Activated naive CD4-positive, alpha-beta T cell treated with anti-CD3 and anti-CD28 coated beads, Interleukin-2, amount 10 ng/mL, durations not matched to agents 7 days and 5 days (primary cell): ENCODE results near the gene MYOZ1.
A peak's percentile ranks its signal among the peaks of the same experiment; 100 is the strongest.
"Not testable (repeated sequence)": the region's sequence is repeated elsewhere in the genome, so short reads cannot be mapped to it uniquely, and the experiment has no call there.

Experiments
- CTCF ChIA-PET: fragments of 350-600 bp; sonication (Branson Sonifier 250); formaldehyde crosslinking; loops from one replicate; lab custom pipeline; 2021; ENCODE audit warnings: antibody characterized with exemption; lab: Charles Lee
- DNase-seq: peaks from one replicate; pipeline ENCODE4 v3.0.0-alpha.2; 2020
- H3K27ac Mint-ChIP-seq: one replicate; pipeline ENCODE4 v1.8.0; 2021; ENCODE audit warnings: mild to moderate bottlenecking, moderate library complexity, mixed read lengths
- H3K27me3 Mint-ChIP-seq: one replicate; pipeline ENCODE4 v1.8.0; 2021; ENCODE audit warnings: mild to moderate bottlenecking, mixed read lengths
- H3K36me3 Mint-ChIP-seq: one replicate; pipeline ENCODE4 v1.8.0; 2021; ENCODE audit warnings: mixed read lengths
- H3K4me1 Mint-ChIP-seq: one replicate; pipeline ENCODE4 v1.8.0; 2021; ENCODE audit warnings: mixed read lengths
- H3K4me3 Mint-ChIP-seq: one replicate; pipeline ENCODE4 v1.8.0; 2021; ENCODE audit warnings: mild to moderate bottlenecking, moderate library complexity, mixed read lengths
- H3K9me3 Mint-ChIP-seq: one replicate; pipeline ENCODE4 v1.8.0; 2021; ENCODE audit warnings: mixed read lengths

Gene MYOZ1

DNA sequence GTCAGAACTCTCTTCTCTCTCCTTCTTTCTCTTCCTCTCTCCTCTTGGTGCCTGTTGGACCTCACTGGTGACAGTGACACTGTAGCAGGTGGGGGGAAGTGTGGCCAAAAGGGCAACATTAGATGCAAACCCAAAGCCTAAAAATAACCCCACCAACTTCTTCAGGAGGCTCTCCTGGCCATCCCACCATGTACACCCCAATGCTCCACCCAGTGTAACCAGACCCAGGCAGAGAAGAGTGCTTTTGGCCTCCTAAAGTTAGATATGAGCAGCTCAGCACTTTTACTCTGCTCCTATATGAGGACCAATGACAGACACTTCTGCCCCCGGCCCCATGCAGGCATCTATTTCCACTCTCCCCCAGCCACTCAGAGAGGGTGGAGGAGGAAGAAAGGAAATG, 5.5 kb downstream of the MYOZ1 start:
- peaks cover 33% of the 10 kb centered on the region for H3K27me3 Mint-ChIP-seq
- no peak overlapping the region for H3K4me3 Mint-ChIP-seq
- no peak for DNase-seq

GRCh38 chr10:73634421-73634820, 6.9 kb downstream of the MYOZ1 start:
- no peaks in the 10 kb centered on the region for H3K4me1 Mint-ChIP-seq
- peaks cover 22% of the 10 kb centered on the region for H3K27me3 Mint-ChIP-seq
- H3K36me3 Mint-ChIP-seq = no peaks in the 10 kb centered on the region
- CTCF ChIA-PET = interaction anchor here (1.0 kb wide), 1 partner anchor 9 kb away, joined by 4 read pairs; no protein-coding TSS in a partner anchor
- H3K27ac Mint-ChIP-seq = peak overlapping the region; percentile 22
- H3K9me3 Mint-ChIP-seq = no peaks in the 10 kb centered on the region
- DNase-seq = no peak
- no peak overlapping the region for H3K4me3 Mint-ChIP-seq

More for the DNA sequence above, 5.5 kb downstream of the MYOZ1 start:
- CTCF ChIA-PET = no interaction called here
- Mint-ChIP-seq H3K27ac (no peak overlapping the region), H3K36me3 (no peaks in the 10 kb centered on the region), H3K4me1 (no peaks in the 10 kb centered on the region), H3K9me3 (no peaks in the 10 kb centered on the region)

DNA sequence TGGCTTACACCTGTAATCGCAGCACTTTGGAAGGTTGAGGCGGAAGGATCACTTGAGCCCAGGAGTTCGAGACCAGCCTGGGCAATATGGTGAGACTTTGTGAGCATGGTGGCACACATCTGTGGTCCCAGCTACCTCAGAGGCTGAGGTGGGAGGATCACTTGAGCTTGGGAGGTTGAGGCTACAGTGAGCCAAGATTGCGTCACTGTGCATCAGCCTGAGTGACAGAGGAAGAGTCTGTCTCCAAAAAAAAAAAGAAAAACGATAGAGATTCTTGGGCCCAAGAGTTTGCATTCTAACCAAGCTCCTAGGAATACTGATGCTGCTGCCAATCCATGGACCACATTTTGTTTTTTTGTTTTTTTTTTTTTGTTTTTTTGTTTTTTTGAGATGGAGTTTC, 12.1 kb downstream of the MYOZ1 start:
- Mint-ChIP-seq H3K36me3 (peaks cover 3% of the 10 kb centered on the region), H3K27me3 (peaks cover 11% of the 10 kb centered on the region), H3K4me1 (peaks cover 18% of the 10 kb centered on the region), H3K4me3 (no peak overlapping the region), H3K9me3 (no peaks in the 10 kb centered on the region), H3K27ac (no peak overlapping the region)
- DNase-seq = no peak
- CTCF ChIA-PET = interaction anchor here (0.5 to 4.2 kb wide), 3 partner anchors 15 to 100 kb away, joined by 4 to 20 read pairs (median 5); no protein-coding TSS in a partner anchor

- H3K36me3 Mint-ChIP-seq = peaks cover 3% of the 10 kb centered on the region
- no peak for DNase-seq
- H3K4me3 Mint-ChIP-seq = no peak overlapping the region
- H3K27ac Mint-ChIP-seq = no peak overlapping the region
- H3K9me3 Mint-ChIP-seq = no peaks in the 10 kb centered on the region
- CTCF ChIA-PET = interaction anchor here (1.0 to 1.5 kb wide), 2 partner anchors 16 to 99 kb away, joined by 3 to 5 read pairs; no protein-coding TSS in a partner anchor
- H3K4me1 Mint-ChIP-seq = peaks cover 18% of the 10 kb centered on the region
- peaks cover 10% of the 10 kb centered on the region for H3K27me3 Mint-ChIP-seq
Measured at GRCh38 chr10:73628405-73628804, 12.9 kb downstream of the MYOZ1 start.

GRCh38 chr10:73627300-73627699, 14.0 kb downstream of the MYOZ1 start:
- no peak for DNase-seq
- Mint-ChIP-seq H3K4me3 (peak overlapping the region; percentile 87), H3K36me3 (peaks cover 3% of the 10 kb centered on the region), H3K27ac (no peak overlapping the region), H3K27me3 (peaks cover 5% of the 10 kb centered on the region), H3K4me1 (peaks cover 18% of the 10 kb centered on the region), H3K9me3 (no peaks in the 10 kb centered on the region)
- CTCF ChIA-PET = interaction anchor here (0.9 to 1.0 kb wide), 2 partner anchors 16 to 363 kb away, joined by 8 read pairs; no protein-coding TSS in a partner anchor

DNA sequence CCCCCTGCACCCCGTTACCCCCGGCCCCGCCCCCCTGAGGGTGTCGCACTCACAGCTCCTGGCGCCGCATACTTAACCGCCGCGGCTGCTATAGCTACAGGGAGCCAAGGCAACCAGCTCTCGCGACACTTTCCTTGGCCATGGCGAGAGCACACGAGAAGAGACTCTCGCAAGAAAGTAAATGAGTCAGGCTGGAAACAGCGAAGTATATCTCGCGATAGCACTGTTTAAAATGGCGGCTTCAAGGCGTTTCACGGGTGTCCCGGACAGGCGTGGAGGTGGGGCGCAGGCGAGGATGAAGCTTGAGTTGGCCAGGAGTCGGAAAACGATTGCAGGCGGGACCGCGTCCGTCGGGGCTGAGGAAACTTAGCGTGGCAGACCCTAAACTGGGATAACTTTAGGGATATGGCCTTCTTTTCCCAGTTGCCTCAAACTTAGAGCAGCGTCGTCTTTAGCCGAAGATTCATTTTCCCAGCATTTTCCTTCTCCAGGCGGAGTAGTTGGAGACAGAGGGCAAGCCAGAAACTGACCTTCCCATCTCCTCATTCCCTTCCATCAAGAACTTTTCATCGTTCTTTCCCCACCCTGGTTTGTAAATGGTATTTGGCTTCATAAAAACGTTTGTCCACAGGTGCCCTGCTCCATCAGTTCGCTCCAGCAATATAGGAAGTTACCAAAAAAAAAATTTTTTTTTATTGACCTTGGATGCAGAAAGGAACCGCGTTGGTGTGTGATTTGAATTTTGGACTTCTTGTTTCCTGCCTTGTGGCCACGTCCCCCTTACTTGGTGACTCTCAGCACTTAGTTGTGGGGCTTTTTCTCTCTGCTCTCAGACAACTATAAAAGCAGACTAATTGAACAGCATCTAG, 15.2 kb downstream of the MYOZ1 start:
- H3K4me1 Mint-ChIP-seq = peaks cover 18% of the 10 kb centered on the region
- H3K27me3 Mint-ChIP-seq = peaks cover 5% of the 10 kb centered on the region
- peaks cover 3% of the 10 kb centered on the region for H3K36me3 Mint-ChIP-seq
- peak overlapping the region; percentile 87 for H3K4me3 Mint-ChIP-seq
- DNase-seq = peak; percentile 97
- peak overlapping the region; percentile 90 for H3K27ac Mint-ChIP-seq
- CTCF ChIA-PET = interaction anchor here (1.0 kb wide), 2 partner anchors 96 to 362 kb away, joined by 5 to 8 read pairs; no protein-coding TSS in a partner anchor
- no peaks in the 10 kb centered on the region for H3K9me3 Mint-ChIP-seq

- peak overlapping the region; percentile 87 for H3K4me3 Mint-ChIP-seq
- DNase-seq = no peak
- H3K9me3 Mint-ChIP-seq = no peaks in the 10 kb centered on the region
- H3K27ac Mint-ChIP-seq = peak overlapping the region; percentile 42
- peaks cover 5% of the 10 kb centered on the region for H3K27me3 Mint-ChIP-seq
- CTCF ChIA-PET = interaction anchor here (1.0 kb wide), 2 partner anchors 18 to 96 kb away, joined by 5 read pairs; no protein-coding TSS in a partner anchor
- H3K36me3 Mint-ChIP-seq = peaks cover 3% of the 10 kb centered on the region
- peaks cover 18% of the 10 kb centered on the region for H3K4me1 Mint-ChIP-seq
Measured at GRCh38 chr10:73625004-73625883, 16.0 kb downstream of the MYOZ1 start.

- no peaks in the 10 kb centered on the region for H3K9me3 Mint-ChIP-seq
- peaks cover 3% of the 10 kb centered on the region for H3K36me3 Mint-ChIP-seq
- no peak overlapping the region for H3K27ac Mint-ChIP-seq
- H3K27me3 Mint-ChIP-seq = peaks cover 5% of the 10 kb centered on the region
- DNase-seq = no peak
- CTCF ChIA-PET = interaction anchor here (0.7 kb wide), 1 partner anchor 20 kb away, joined by 3 read pairs; no protein-coding TSS in a partner anchor
- peaks cover 18% of the 10 kb centered on the region for H3K4me1 Mint-ChIP-seq
- H3K4me3 Mint-ChIP-seq = no peak overlapping the region
Measured at GRCh38 chr10:73623056-73623455, 18.2 kb downstream of the MYOZ1 start.

GRCh38 chr10:73620974-73621373, 20.3 kb downstream of the MYOZ1 start:
- H3K27me3 Mint-ChIP-seq, CTCF ChIA-PET, H3K27ac Mint-ChIP-seq, H3K36me3 Mint-ChIP-seq, H3K4me3 Mint-ChIP-seq, DNase-seq, H3K9me3 Mint-ChIP-seq: not testable (repeated sequence)
- H3K4me1 Mint-ChIP-seq = peaks cover 11% of the 10 kb centered on the region

- not testable (repeated sequence) for H3K36me3 Mint-ChIP-seq, H3K27me3 Mint-ChIP-seq, H3K4me1 Mint-ChIP-seq, H3K4me3 Mint-ChIP-seq, H3K27ac Mint-ChIP-seq, H3K9me3 Mint-ChIP-seq, DNase-seq
- CTCF ChIA-PET = interaction anchor here (0.9 kb wide), 1 partner anchor 27 kb away, joined by 3 read pairs; no protein-coding TSS in a partner anchor
Measured at GRCh38 chr10:73617143-73617542, 24.1 kb downstream of the MYOZ1 start.

DNA sequence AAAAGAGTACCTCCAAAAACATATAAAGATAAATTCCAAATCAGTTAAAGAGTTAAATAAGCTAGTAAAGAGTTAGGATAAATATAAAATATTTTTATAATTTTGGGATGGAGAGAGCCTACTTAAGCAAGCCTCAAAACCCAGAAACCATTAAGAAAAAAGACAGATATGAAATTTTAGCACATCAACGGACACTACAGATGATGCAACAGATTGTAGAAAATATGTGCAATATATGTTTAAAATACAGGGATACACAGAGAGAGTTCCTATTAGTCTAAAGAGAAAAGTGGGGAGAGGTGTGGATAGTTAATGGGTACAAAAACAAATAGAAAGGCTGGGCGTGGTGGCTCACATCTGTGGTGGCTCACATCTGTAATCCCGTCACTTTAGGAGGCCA, 26.6 kb downstream of the MYOZ1 start:
- DNase-seq = no peak
- Mint-ChIP-seq H3K36me3 (no peaks in the 10 kb centered on the region), H3K4me1 (no peaks in the 10 kb centered on the region), H3K9me3 (no peaks in the 10 kb centered on the region), H3K4me3 (no peak overlapping the region), H3K27ac (no peak overlapping the region), H3K27me3 (no peaks in the 10 kb centered on the region)
- CTCF ChIA-PET = no interaction called here

GRCh38 chr10:73609116-73609515, 32.2 kb downstream of the MYOZ1 start:
- Mint-ChIP-seq H3K27me3 (no peaks in the 10 kb centered on the region), H3K4me3 (no peak overlapping the region), H3K9me3 (no peaks in the 10 kb centered on the region), H3K27ac (no peak overlapping the region), H3K36me3 (no peaks in the 10 kb centered on the region), H3K4me1 (peaks cover 2% of the 10 kb centered on the region)
- no peak for DNase-seq
- CTCF ChIA-PET = interaction anchor here (1.0 to 1.1 kb wide), 2 partner anchors 13 to 35 kb away, joined by 3 to 4 read pairs; no protein-coding TSS in a partner anchor

GRCh38 chr10:73601486-73601921, 39.8 kb downstream of the MYOZ1 start:
- H3K36me3 Mint-ChIP-seq = no peaks in the 10 kb centered on the region
- H3K27ac Mint-ChIP-seq = no peak overlapping the region
- no peaks in the 10 kb centered on the region for H3K9me3 Mint-ChIP-seq
- DNase-seq = no peak
- CTCF ChIA-PET = no interaction called here
- H3K27me3 Mint-ChIP-seq = no peaks in the 10 kb centered on the region
- H3K4me3 Mint-ChIP-seq = no peak overlapping the region
- H3K4me1 Mint-ChIP-seq = peaks cover 2% of the 10 kb centered on the region

DNA sequence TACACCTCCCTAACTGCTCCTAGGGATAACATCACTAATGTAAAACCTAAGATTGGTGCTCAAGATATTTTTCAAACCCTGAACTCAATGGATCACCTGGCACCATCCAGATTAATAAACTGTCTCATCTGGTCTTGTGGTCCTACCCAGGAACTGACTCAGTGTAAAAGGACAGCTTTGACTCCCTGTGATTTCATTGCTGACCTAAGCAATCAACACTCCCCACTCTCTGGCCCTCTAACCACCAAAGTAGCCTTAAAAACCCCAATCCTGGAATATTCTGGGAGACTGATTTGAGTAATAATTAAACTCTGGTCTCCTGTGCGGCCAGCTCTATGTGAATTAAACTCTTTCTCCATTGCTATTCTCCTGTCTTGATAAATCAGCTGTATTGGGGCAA, 43.9 kb downstream of the MYOZ1 start:
- Mint-ChIP-seq H3K27me3 (no peaks in the 10 kb centered on the region), H3K4me1 (peaks cover 8% of the 10 kb centered on the region), H3K36me3 (no peaks in the 10 kb centered on the region), H3K27ac (no peak overlapping the region), H3K9me3 (no peaks in the 10 kb centered on the region), H3K4me3 (no peak overlapping the region)
- DNase-seq = no peak
- CTCF ChIA-PET = no interaction called here
